PC-9 (cell line): Measurements from ENCODE around the gene AMER3. TPM values are rescaled to one million over a fixed set of nuclear protein-coding genes. Genes with fewer than 3 reads are reported as not detected.

ENCODE experiments used
- BruUV-seq: library from RNA; stranded (reverse); fragments of 400-500 nt; replicated peaks from 2 replicates; lab custom pipeline; 2021; lab: Mats Ljungman, UMichigan
- CTCF ChIA-PET: fragments of 300-600 bp; sonication (Branson Sonifier 250); formaldehyde crosslinking; loops from one replicate; lab custom pipeline; 2022; ENCODE audit warnings: antibody characterized with exemption; lab: Charles Lee
- POLR2A ChIA-PET: fragments of 300-600 bp; sonication (Branson Sonifier 250); formaldehyde crosslinking; loops from one replicate; lab custom pipeline; 2022; ENCODE audit warnings: antibody characterized with exemption; ENCODE audit not compliant: unreplicated experiment; lab: Charles Lee
- DNase-seq, 2 experiments: peaks; one replicate each; pipeline versions ENCODE4 v3.0.0 to v3.0.0-alpha.2; 2015 to 2022; ENCODE audit warnings: mixed read lengths in 1 of 2
- H2AFZ ChIP-seq: fragments of 200-600 bp; sonication (generic); 2 replicates; pipeline ENCODE4 v1.8.1; 2017; ENCODE audit warnings: antibody characterized with exemption
- H3F3A ChIP-seq: fragments of 200-600 bp; sonication (generic); 2 replicates; pipeline ENCODE4 v1.8.1; 2017; ENCODE audit warnings: antibody characterized with exemption, mild to moderate bottlenecking, low read depth; ENCODE audit not compliant: insufficient read depth
- H3K27ac ChIP-seq: fragments of 200-600 bp; sonication (generic); 2 replicates; pipeline ENCODE4 v1.6.1; 2016; ENCODE audit warnings: mixed run types
- H3K27me3 ChIP-seq: fragments of 200-600 bp; sonication (generic); 2 replicates; pipeline ENCODE4 v1.6.1; 2016; ENCODE audit warnings: low read depth, mixed run types; ENCODE audit not compliant: insufficient read depth
- H3K36me3 ChIP-seq: fragments of 200-600 bp; sonication (generic); 2 replicates; pipeline ENCODE4 v1.6.1; 2016; ENCODE audit warnings: low read depth, mixed run types
- H3K4me1 ChIP-seq: fragments of 200-600 bp; sonication (generic); replicated peaks from 2 replicates; pipeline ENCODE4 v1.6.1; 2016; ENCODE audit warnings: mixed run types; ENCODE audit not compliant: insufficient read depth
- H3K4me2 ChIP-seq: fragments of 200-600 bp; sonication (generic); 2 replicates; pipeline ENCODE4 v1.6.1; 2017; ENCODE audit warnings: mixed run types
- H3K4me3 ChIP-seq: fragments of 200-600 bp; sonication (generic); 2 replicates; pipeline ENCODE4 v1.6.1; 2016; ENCODE audit warnings: mixed run types
- H3K79me2 ChIP-seq: fragments of 200-600 bp; sonication (generic); 2 replicates; pipeline ENCODE4 v1.6.1; 2017; ENCODE audit warnings: low read depth, mixed run types
- H3K9me2 ChIP-seq: fragments of 200-600 bp; sonication (generic); 2 replicates; pipeline ENCODE4 v1.8.1; 2017; ENCODE audit warnings: mild to moderate bottlenecking; ENCODE audit not compliant: insufficient read depth
- H3K9me3 ChIP-seq: fragments of 200-600 bp; sonication (generic); 2 replicates; pipeline ENCODE4 v1.8.1; 2016; ENCODE audit warnings: low read depth; ENCODE audit not compliant: insufficient read depth
- H4K20me1 ChIP-seq: fragments of 200-600 bp; sonication (generic); 2 replicates; pipeline ENCODE4 v1.8.1; 2017; ENCODE audit not compliant: insufficient read depth
- EZH2 ChIP-seq: fragments of 200-600 bp; sonication (generic); IDR thresholded peaks from 2 replicates; pipeline ENCODE4 v1.8.0; 2017; ENCODE audit warnings: antibody characterized with exemption, low read depth
- intact Hi-C: fragments of 100-400 bp; cut with micrococcal nuclease; formaldehyde crosslinking; loops from one replicate; pipeline ENCODE4 v1.10.0; 2022; ENCODE audit not compliant: unreplicated experiment
- total RNA-seq: library from RNA; stranded (reverse); gene quantifications from 2 replicates; pipeline ENCODE4 v1.2.3, GENCODE V29; 2021
- TF ChIP-seq, protein P1 (sequence below): fragments of 200-600 bp; sonication (generic); conservative IDR thresholded peaks from 2 replicates; pipeline ENCODE4 v1.6.1; 2017; ENCODE audit warnings: mixed run types, antibody characterized with exemption, mild to moderate bottlenecking, moderate library complexity

AMER3 gene
- total RNA-seq, 1 experiment from 2014 or later, result not detected

DNA sequence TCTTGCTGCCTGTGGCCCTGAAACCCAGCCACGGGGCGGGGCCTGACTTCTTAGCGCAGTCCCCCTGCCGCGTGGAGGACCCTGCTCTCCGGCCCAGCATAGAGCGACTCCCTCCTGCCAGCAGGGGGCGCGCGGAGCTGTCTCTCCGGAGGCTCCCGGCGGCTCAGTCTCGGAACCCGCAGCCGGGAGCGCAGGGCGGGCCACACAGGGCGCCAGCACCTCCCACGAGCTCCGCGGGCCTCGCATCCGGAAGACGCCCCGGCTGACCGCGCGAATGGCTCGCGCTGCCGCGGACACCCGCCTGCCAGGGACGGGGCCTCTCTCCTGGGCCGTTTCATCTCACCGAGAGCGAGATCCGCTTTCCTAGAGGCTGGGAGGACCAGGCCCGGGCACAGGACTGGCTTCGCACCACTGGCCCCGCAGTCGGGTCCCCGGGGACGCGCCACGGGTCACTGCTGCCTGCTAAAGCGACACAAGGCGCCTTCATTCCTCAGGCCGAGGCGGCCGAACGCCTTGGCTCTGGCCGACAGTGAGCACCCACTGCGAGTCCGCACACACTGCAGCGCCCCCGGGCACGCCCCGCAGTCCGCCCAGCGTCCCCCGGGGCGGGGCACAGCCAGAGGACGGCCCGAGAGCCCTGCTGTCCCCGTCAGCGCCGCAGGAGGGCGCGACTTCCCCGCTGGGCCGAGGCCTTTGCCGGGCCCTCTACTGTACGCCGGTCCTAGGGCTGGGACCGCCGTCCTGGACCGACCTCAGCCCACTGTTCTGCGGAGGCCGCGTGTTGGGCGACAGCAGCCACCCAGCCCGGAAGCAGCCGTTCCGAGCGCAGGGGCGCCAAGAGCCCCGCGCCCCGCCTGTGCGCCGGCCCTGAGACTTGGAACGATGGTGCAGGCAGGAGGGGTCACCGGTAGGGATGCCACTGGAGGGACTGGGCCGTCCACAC lies 42.4 kb downstream of the AMER3 start:
- Histone ChIP-seq H3K36me3 (no peaks in the 10 kb centered on the region), H3K27me3 (no peaks in the 10 kb centered on the region), H3K79me2 (no peaks in the 10 kb centered on the region), H3K9me2 (no peaks in the 10 kb centered on the region), H3K4me3 (peak overlapping the region; percentile 99), H3K4me1 (no peaks in the 10 kb centered on the region), H4K20me1 (no peaks in the 10 kb centered on the region), H2AFZ (peak overlapping the region; percentile 100), H3F3A (no peaks in the 10 kb centered on the region), H3K27ac (0 out of 2 replicates have a peak overlapping the region, but pooled peaks have one; percentile 46), H3K9me3 (no peaks in the 10 kb centered on the region), H3K4me2 (peak overlapping the region; percentile 90)
- ChIA-PET POLR2A (no interaction called here), CTCF (interaction anchor here (0.6 to 1.5 kb wide), 10 partner anchors 27 to 355 kb away, joined by 3 to 7 read pairs (median 3); no protein-coding TSS in a partner anchor)
- peak; percentile 53 to 91 for DNase-seq
- BruUV-seq, result no TSS peak
- TF ChIP-seq, protein P1, sequence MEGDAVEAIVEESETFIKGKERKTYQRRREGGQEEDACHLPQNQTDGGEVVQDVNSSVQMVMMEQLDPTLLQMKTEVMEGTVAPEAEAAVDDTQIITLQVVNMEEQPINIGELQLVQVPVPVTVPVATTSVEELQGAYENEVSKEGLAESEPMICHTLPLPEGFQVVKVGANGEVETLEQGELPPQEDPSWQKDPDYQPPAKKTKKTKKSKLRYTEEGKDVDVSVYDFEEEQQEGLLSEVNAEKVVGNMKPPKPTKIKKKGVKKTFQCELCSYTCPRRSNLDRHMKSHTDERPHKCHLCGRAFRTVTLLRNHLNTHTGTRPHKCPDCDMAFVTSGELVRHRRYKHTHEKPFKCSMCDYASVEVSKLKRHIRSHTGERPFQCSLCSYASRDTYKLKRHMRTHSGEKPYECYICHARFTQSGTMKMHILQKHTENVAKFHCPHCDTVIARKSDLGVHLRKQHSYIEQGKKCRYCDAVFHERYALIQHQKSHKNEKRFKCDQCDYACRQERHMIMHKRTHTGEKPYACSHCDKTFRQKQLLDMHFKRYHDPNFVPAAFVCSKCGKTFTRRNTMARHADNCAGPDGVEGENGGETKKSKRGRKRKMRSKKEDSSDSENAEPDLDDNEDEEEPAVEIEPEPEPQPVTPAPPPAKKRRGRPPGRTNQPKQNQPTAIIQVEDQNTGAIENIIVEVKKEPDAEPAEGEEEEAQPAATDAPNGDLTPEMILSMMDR, result peak; percentile 81
- TF ChIP-seq EZH2, result no peak
- intact Hi-C loops, result loop anchor here (1.0 to 5.0 kb wide), 5 partner anchors 39 to 350 kb away; partner anchors contain the start of genes ARHGEF4 and FAM168B

DNA sequence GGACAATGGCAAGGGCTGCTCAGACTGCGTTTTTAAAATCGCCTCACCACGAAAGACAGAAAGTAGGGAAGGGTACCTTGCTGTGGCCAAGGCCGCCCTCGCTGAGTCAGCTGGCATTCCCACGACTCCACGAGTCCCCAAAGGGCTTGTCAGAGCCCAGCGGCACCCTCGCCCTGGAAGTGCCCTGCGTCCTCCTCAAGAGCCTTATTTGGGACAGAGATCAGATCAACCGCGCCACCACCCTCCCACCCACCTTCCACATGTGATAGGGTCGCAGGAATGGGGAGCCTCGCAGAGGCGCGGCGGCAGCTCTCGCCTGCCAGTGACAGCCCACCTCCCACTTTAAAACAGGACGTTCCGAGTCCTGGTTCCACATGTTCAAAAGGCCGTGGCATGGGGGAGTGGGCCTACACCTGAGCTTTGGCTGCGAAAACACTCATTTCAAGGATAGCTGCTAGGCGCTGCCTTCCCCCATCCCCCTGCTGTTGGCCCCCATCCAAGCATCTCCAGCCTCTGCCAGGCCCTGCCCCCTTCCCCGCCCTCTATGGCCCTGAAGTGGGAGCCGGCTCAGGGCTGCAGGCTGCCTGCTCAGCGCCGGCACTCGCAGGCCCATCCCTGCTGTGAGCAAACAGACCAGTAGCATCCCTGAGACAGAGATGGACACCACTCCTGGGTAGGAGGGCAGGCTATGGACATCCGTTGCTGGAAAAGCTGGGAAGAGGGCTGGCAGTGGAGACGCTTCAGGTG lies 43.3 kb downstream of the AMER3 start:
- Histone ChIP-seq H3F3A (no peaks in the 10 kb centered on the region), H3K4me3 (peak overlapping the region; percentile 99; the same call in 1 of the 2 replicates), H3K36me3 (no peaks in the 10 kb centered on the region), H3K27ac (no peak overlapping the region), H3K4me1 (no peaks in the 10 kb centered on the region), H3K27me3 (no peaks in the 10 kb centered on the region), H3K9me2 (no peaks in the 10 kb centered on the region), H3K4me2 (peak overlapping the region; percentile 90), H3K9me3 (no peaks in the 10 kb centered on the region), H2AFZ (peak overlapping the region; percentile 100), H4K20me1 (no peaks in the 10 kb centered on the region), H3K79me2 (no peaks in the 10 kb centered on the region)
- no peak for DNase-seq
- POLR2A ChIA-PET, result no interaction called here
- CTCF ChIA-PET, result interaction anchor here (1.5 kb wide), 1 partner anchor 30 kb away, joined by 3 read pairs; no protein-coding TSS in a partner anchor
- no TSS peak for BruUV-seq
- intact Hi-C loops, result loop anchor here (1.0 to 5.0 kb wide), 4 partner anchors 38 to 349 kb away; partner anchors contain the start of genes ARHGEF4 and FAM168B
- TF ChIP-seq, protein P1, result no peak
- TF ChIP-seq EZH2, result no peak

DNA sequence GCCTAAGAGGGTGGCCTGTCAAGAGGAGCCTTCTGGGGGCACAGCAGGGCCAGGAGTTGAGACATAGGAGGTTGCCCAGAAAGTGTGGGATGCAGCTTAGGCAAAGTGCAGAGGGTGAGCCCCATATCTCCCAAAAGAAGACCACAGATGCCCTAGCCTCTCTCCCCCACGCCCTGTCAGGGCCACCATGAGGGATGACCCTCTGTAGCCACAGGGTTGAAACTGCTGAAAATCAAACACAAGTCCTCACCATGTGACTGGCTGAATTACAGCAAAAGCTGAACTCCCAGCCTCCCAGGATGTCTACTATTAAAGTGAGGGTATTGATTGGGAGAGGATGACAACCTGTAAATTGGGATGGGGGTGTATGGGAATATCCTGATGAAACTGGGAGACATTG lies 44.0 kb downstream of the AMER3 start:
- no peaks in the 10 kb centered on the region for H3K27me3 ChIP-seq
- no peak overlapping the region for H3K4me2 ChIP-seq
- no peaks in the 10 kb centered on the region for H4K20me1 ChIP-seq
- no peaks in the 10 kb centered on the region for H3F3A ChIP-seq
- CTCF ChIA-PET, result no interaction called here
- TF ChIP-seq, protein P1, result no peak
- TF ChIP-seq EZH2, result no peak
- no peaks in the 10 kb centered on the region for H3K9me2 ChIP-seq
- no peak overlapping the region for H3K4me3 ChIP-seq
- no peak for DNase-seq
- no peaks in the 10 kb centered on the region for H3K79me2 ChIP-seq
- intact Hi-C loops, result loop anchor here (2.0 to 5.0 kb wide), 3 partner anchors 38 to 348 kb away; partner anchors contain the start of genes ARHGEF4 and FAM168B
- no peak overlapping the region for H2AFZ ChIP-seq
- POLR2A ChIA-PET, result interaction anchor here (0.5 kb wide), 1 partner anchor 1639 kb away, joined by 5 read pairs; no protein-coding TSS in a partner anchor
- H3K9me3 ChIP-seq, result no peaks in the 10 kb centered on the region
- no TSS peak for BruUV-seq
- H3K36me3 ChIP-seq, result no peaks in the 10 kb centered on the region
- H3K27ac ChIP-seq, result no peak overlapping the region
- H3K4me1 ChIP-seq, result no peaks in the 10 kb centered on the region
